Measurements from ENCODE around the gene RAB11A.
"Not testable (repeated sequence)": the region's sequence is repeated elsewhere in the genome, so short reads cannot be mapped to it uniquely, and the experiment has no call there.

Gene RAB11A

DNA sequence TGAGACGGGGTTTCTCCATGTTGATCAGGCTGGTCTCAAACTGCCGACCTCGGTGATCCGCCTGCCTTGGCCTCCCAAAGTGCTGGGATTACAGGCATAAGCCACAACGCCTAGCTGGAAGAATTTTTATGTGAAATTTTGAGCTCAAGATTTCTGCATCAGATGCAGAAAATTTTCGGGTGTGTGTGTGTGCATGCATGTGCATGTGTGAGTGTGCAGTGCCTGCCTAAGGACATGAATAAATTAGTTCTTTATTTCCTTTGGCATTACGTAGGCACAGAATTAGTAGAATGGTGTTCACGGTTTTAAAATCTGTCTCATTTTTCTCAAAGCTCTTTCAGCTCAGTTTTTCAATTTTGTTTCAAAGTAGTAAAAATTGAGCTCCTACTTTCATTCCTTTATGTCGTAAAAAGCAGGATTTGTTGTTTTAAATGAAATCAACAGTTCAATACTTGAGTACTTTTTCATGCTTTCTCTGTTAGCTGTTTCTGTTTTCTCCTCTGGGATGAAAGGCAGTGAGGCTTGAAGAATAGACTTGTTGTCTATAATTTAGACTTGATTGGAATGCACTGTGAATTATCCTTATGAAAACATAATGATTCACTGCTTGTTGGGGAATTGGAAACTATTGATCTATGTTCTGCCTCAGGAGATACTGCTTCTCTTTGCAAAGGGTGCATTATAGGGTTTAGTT lies 23.3 kb upstream of the RAB11A start:
- no peak for DNase-seq

- DNase-seq: no peak
Observed at GRCh38 chr15:65847989-65848388, 21.3 kb upstream of the RAB11A start.

DNA sequence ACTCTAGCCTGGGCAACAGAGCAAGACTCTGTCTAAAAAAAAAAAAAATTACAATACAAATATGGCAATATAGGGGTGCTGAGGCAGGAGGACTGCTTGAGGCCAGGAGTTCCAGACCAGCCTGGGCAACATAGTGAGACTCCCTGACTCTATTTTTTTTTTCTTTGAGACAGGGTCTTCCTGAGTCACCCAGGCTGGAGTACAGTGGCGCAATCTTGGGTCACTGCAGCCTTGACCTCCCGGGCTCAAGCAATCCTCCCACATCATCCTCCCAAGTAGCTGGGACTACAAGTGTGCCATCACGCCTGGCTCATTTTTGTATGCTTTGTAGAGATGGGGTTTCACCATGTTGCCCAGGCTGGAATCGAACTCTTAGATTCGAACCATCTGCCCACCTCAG lies 17.3 kb upstream of the RAB11A start:
- DNase-seq: no peak

- peak; percentile 67 for DNase-seq
Observed at GRCh38 chr15:65856821-65857455, 12.4 kb upstream of the RAB11A start.

DNA sequence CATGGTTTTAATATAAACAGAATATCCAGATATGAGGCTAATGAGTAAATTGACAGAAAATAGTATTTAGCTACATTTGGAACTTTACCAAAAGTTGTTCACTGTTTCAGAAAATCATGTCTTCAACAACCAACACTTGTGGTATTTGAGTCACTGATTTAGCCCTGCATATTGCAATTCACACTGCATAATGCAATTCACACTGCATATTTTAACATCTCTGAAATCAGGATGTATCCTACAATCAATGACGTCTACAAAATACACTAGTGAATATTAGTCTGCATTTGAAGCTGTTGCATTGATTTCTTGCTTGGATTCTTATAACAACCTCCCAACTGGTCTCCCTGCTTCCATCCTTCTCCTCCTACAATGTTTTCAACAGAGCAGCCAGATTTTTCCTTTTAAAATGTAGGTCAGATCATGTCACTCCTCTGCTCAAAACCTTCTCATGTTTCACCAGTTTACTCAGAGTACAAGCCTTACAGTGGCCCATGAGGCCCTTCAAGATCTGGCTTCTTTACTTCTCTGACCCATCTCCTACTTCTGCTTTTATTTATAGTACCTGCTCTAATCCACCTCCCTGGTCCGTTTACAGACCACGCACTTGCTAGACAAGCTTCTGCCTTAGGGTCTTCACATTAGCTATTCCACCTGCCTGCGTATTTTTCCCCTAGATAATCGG lies 11.4 kb upstream of the RAB11A start:
- DNase-seq: no peak

GRCh38 chr15:65862682-65863081 lies 6.6 kb upstream of the RAB11A start:
- peak; percentile 50 for DNase-seq

- no peak for DNase-seq
Observed at GRCh38 chr15:65863106-65863505, 6.2 kb upstream of the RAB11A start.

DNA sequence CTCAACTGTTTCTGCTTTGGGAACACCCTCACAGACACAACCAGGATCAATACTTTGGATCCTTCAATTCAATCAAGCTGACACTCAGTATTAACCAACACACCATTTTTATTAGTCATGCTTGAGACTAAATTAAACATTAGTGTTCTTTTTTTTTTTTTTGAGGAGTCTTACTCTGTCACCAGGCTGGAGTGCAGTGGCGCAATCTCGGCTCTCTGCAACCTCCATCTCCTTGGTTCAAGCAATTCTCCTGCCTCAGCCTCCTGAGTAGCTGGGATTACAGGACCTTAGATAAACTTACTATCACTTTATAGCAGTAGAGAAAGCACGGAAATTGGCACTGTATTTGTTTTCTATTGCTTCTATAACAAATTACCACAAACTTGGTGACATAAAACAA lies 2.0 kb upstream of the RAB11A start:
- DNase-seq: no peak

- DNase-seq: not testable (repeated sequence)
Observed at GRCh38 chr15:65867933-65868332, 1.4 kb upstream of the RAB11A start.

- no peak for DNase-seq
Observed at GRCh38 chr15:65868546-65869125, 655 bp upstream of the RAB11A start.

DNA sequence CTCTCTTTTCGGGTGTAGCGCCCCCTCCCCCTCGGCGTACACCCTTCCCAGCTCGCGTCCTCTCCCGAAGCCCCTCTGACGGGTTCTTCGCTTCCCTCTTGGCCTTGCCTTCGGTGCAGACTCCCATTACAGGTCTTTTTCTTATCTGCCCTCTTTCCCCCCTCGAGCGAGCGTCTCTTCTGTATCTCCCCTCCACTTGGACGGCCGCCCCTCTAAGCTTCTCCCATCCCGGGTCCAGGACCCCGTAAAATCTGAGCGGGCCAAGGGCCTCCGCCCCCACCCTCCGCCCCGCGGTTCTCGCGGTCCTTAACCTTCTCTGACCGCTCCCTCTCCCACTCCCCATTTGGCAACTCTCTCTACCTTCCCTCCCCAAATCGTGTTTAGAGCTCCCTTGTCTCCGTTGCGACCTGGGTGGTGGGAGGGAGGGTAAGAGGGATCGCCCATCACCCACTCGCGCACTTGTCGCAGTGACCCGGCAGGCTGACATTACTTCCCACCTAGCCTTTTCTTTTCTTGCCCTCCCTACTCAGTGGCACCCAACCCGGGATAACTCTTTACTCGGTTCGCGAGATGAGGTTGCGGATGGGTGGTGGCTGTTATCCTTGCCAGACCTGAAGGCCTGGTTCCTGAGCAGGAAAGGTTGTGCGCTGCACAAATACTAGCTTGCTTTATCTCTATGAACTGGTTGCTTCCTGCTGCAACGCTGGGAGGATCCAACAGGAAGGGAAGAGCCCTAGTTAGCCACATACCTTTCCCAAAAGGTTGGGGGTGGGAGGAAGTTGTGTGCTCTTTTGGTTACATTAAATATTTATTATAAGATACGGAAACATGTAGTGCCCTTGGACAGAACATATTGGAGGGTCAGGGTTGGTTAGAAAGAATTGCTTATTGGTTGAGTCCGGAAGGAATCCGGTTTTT lies 922 bp downstream of the RAB11A start:
- DNase-seq: peak; percentile 12

DNA sequence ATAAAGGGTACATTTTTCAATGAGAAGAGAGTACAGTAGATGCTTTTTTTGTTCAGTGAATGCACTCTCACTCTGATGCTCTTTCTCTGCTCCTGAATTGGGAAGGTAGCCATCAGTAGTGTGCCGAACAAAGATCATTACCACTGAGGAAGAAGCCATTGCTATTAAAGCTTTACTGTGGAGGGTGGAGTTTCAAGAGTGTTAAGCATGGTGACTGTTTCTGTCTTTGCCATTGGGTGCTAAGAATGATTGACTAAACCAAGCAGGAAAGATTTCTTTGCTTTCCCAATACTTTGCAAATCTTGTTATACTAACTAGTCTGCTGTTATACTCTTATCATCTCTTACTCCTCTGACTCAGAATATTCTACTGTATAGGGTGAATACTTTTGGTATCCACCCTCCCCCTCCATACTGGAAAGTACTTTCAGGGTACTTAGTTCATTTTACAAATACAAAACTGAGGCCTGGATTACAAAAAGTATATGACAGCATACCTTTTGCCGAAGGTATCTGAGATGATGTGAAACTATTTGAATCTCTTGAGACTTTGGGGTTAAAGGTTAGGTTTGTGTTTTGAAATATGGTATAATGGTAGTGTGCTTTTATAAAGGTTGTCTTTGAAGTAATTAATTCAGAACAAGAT lies 1.7 kb downstream of the RAB11A start:
- DNase-seq: no peak

GRCh38 chr15:65871886-65872285 lies 2.6 kb downstream of the RAB11A start:
- DNase-seq: not testable (repeated sequence)

- DNase-seq: not testable (repeated sequence)
Observed at GRCh38 chr15:65872596-65872995, 3.3 kb downstream of the RAB11A start.

GRCh38 chr15:65873256-65873655 lies 4.0 kb downstream of the RAB11A start:
- DNase-seq: no peak

DNA sequence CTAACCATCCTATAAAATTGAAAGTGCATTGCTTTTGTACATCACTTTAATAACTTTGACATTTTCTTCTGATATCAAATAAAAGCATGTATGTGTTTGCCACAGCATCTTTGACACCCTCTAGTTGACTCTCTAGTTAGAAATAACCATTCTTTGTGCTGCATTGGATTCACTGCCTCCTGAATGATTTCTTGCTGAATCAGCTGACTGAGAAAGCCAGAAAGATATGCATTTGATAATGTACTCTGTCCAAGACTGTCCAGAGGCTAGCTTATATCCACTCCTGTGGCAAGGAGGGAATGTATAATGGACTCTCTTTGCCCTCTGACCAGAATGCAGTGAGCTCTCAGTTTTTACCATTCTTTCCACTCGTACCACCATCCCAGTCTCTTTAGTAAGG lies 6.2 kb downstream of the RAB11A start:
- no peak for DNase-seq

DNA sequence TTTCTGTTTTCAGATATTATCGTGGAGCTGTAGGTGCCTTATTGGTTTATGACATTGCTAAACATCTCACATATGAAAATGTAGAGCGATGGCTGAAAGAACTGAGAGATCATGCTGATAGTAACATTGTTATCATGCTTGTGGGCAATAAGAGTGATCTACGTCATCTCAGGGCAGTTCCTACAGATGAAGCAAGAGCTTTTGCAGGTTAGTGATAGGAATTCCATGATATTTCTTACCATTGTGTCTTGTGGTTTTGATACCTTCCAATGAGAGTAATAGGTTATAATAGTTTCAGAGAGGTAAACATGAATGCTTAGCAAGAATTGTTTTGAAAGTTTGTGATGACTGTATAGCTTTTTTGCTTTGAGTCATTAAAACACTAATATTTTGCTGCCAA lies 8.5 kb downstream of the RAB11A start:
- no peak for DNase-seq

DNA sequence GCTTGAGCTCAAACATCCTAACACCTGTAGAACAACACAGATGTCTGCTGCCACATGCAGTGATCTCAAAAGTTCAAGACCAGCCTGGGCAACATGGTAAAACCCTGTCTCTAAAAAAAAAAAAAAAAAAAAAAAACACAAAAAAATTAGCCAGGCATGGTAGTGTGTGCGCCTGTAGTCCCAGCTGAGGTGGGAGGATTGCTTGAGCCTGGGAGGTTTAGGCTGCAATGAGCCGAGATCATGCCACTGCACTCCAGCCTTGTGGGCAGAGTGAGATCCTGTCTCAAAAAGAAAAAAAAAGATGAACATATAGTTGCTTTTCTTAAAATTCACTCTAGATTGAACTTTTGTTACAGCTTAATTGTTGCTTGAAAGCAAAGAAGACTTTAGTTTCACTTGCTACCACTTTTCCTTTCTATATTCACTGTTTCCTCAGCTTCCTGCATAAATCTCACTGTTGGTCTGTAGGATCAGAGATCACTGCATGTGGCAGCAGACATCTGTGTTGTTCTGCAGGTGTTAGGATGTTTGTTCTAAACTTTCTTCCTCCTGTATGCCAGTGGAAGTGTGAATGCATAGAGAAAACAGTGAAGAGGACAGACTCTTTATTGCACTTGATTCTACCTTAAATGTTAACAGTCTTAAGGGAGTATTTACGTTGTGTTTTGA lies 12.6 kb downstream of the RAB11A start:
- no peak for DNase-seq

GRCh38 chr15:65883571-65883970 lies 14.3 kb downstream of the RAB11A start:
- DNase-seq: no peak

- DNase-seq: peak; percentile 6
Observed at GRCh38 chr15:65884511-65884910, 15.2 kb downstream of the RAB11A start.

- no peak for DNase-seq
Observed at GRCh38 chr15:65885668-65886218, 16.5 kb downstream of the RAB11A start.
